SK-N-SH treated with all-trans-retinoic acid at 6 μM for 48 hours (cell line): ENCODE measurements around the gene ZNF132.

Experiments
- ATAC-seq: fragments of 200-7000 bp; cut with Tn5 transposase; 3 replicates; pipeline ENCODE4 v1.9.1; 2020; ENCODE audit warnings: mild to moderate bottlenecking, moderate library complexity
- ARNTL ChIP-seq: fragments of 450-650 bp; formaldehyde crosslinking; IDR thresholded peaks from 2 replicates; pipeline ENCODE4 v1.5.0; 2020; ENCODE audit warnings: low read depth, mild to moderate bottlenecking, moderate library complexity, borderline replicate concordance
- BACH2 ChIP-seq: fragments of 250-450 bp; sonication (Bioruptor Pico); IDR thresholded peaks from 2 replicates; pipeline ENCODE4 v1.9.0; 2021; ENCODE audit warnings: mild to moderate bottlenecking, borderline replicate concordance
- CREB5 ChIP-seq: fragments of 250-450 bp; sonication (Bioruptor Pico); IDR thresholded peaks from 2 replicates; pipeline ENCODE4 v1.5.1; 2020; ENCODE audit warnings: low read depth, mild to moderate bottlenecking, moderate library complexity
- CSDC2 ChIP-seq: fragments of 250-450 bp; sonication (Bioruptor Pico); IDR thresholded peaks from 2 replicates; pipeline ENCODE4 v1.5.0; 2020; ENCODE audit warnings: mild to moderate bottlenecking, moderate library complexity
- ESRRG ChIP-seq: fragments of 250-450 bp; sonication (Bioruptor Pico); IDR thresholded peaks from 2 replicates; pipeline ENCODE4 v1.6.1; 2021; ENCODE audit warnings: mild to moderate bottlenecking
- GLIS3 ChIP-seq: fragments of 250-450 bp; sonication (Bioruptor Pico); IDR thresholded peaks from 2 replicates; pipeline ENCODE4 v1.5.0; 2020; ENCODE audit warnings: mild to moderate bottlenecking, moderate library complexity
- ISL1 ChIP-seq: fragments of 250-450 bp; sonication (Bioruptor Pico); IDR thresholded peaks from 2 replicates; pipeline ENCODE4 v2.1.2; 2022; ENCODE audit warnings: mild to moderate bottlenecking, moderate library complexity
- OSR1 ChIP-seq: fragments of 250-450 bp; sonication (Bioruptor Pico); IDR thresholded peaks from 2 replicates; pipeline ENCODE4 v1.8.0; 2022; ENCODE audit warnings: moderate library complexity, mild to moderate bottlenecking, inconsistent platforms
- PPARA ChIP-seq: fragments of 250-450 bp; sonication (Bioruptor Pico); IDR thresholded peaks from 2 replicates; pipeline ENCODE4 v1.5.0; 2020; ENCODE audit warnings: mild to moderate bottlenecking, borderline replicate concordance
- RARB ChIP-seq: fragments of 250-450 bp; sonication (Bioruptor Pico); IDR thresholded peaks from 2 replicates; pipeline ENCODE4 v1.8.0; 2021; ENCODE audit warnings: mild to moderate bottlenecking, moderate library complexity
- SNAI2 ChIP-seq: fragments of 250-450 bp; sonication (Bioruptor Pico); IDR thresholded peaks from 2 replicates; pipeline ENCODE4 v1.5.0; 2020; ENCODE audit warnings: mild to moderate bottlenecking, moderate library complexity
- TCF4 ChIP-seq: fragments of 250-450 bp; sonication (Bioruptor Pico); IDR thresholded peaks from 2 replicates; pipeline ENCODE4 v1.8.0; 2021; ENCODE audit warnings: mild to moderate bottlenecking, moderate library complexity, borderline replicate concordance
- TOX ChIP-seq: fragments of 250-450 bp; sonication (Bioruptor Pico); IDR thresholded peaks from 2 replicates; pipeline ENCODE4 v1.8.0; 2021; ENCODE audit warnings: mild to moderate bottlenecking, moderate library complexity, borderline replicate concordance
- ZC3H10 ChIP-seq: fragments of 250-450 bp; sonication (Bioruptor Pico); IDR thresholded peaks from 2 replicates; pipeline ENCODE4 v1.5.1; 2021; ENCODE audit warnings: mild to moderate bottlenecking, moderate library complexity
- ZFP3 ChIP-seq: fragments of 250-450 bp; sonication (Bioruptor Pico); IDR thresholded peaks from 2 replicates; pipeline ENCODE4 v1.5.0; 2020; ENCODE audit warnings: mild to moderate bottlenecking, moderate library complexity
- ZFP30 ChIP-seq: fragments of 450-650 bp; formaldehyde crosslinking; IDR thresholded peaks from 2 replicates; pipeline ENCODE4 v1.5.0; 2022; ENCODE audit warnings: mild to moderate bottlenecking, moderate library complexity
- ZNF565 ChIP-seq: fragments of 450-650 bp; formaldehyde crosslinking; conservative IDR thresholded peaks from 2 replicates; pipeline ENCODE4 v1.5.0; 2020; ENCODE audit warnings: low read depth, mild to moderate bottlenecking, moderate library complexity
- ZNF8 ChIP-seq: fragments of 450-650 bp; formaldehyde crosslinking; IDR thresholded peaks from 2 replicates; pipeline ENCODE4 v1.5.0; 2020; ENCODE audit warnings: mild to moderate bottlenecking, moderate library complexity
- TF ChIP-seq, protein P1 (sequence below): fragments of 250-450 bp; sonication (Bioruptor Pico); IDR thresholded peaks from 2 replicates; pipeline ENCODE4 v1.8.0; 2021; ENCODE audit warnings: low read depth, mild to moderate bottlenecking, moderate library complexity, borderline replicate concordance
- TF ChIP-seq, protein P2 (sequence below): fragments of 250-450 bp; sonication (Bioruptor Pico); IDR thresholded peaks from 2 replicates; pipeline ENCODE4 v1.8.0; 2020; ENCODE audit warnings: mild to moderate bottlenecking, moderate library complexity, borderline replicate concordance
- TF ChIP-seq, protein P3 (sequence below): fragments of 250-450 bp; sonication (Bioruptor Pico); IDR thresholded peaks from 2 replicates; pipeline ENCODE4 v1.5.0; 2020; ENCODE audit warnings: mild to moderate bottlenecking, moderate library complexity

The ZNF132 gene

GRCh38 chr19:58469241-58470013 lies 29.5 kb upstream of the ZNF132 start:
- no peak for TF ChIP-seq CREB5 (CRISPR knock-in tag)
- no peak for TF ChIP-seq ZNF565 (CRISPR knock-in tag)
- TF ChIP-seq ZFP3 (CRISPR knock-in tag): no peak
- no peak for TF ChIP-seq ZNF8
- no peak for TF ChIP-seq ESRRG (CRISPR knock-in tag)
- no peak for ATAC-seq

- ATAC-seq: no peak
- TF ChIP-seq GLIS3 (CRISPR knock-in tag) (no peak), SNAI2 (CRISPR knock-in tag) (no peak), TCF4 (CRISPR knock-in tag) (no peak), ARNTL (CRISPR knock-in tag) (no peak)
Measured at GRCh38 chr19:58468216-58468839, 28.4 kb upstream of the ZNF132 start.

DNA sequence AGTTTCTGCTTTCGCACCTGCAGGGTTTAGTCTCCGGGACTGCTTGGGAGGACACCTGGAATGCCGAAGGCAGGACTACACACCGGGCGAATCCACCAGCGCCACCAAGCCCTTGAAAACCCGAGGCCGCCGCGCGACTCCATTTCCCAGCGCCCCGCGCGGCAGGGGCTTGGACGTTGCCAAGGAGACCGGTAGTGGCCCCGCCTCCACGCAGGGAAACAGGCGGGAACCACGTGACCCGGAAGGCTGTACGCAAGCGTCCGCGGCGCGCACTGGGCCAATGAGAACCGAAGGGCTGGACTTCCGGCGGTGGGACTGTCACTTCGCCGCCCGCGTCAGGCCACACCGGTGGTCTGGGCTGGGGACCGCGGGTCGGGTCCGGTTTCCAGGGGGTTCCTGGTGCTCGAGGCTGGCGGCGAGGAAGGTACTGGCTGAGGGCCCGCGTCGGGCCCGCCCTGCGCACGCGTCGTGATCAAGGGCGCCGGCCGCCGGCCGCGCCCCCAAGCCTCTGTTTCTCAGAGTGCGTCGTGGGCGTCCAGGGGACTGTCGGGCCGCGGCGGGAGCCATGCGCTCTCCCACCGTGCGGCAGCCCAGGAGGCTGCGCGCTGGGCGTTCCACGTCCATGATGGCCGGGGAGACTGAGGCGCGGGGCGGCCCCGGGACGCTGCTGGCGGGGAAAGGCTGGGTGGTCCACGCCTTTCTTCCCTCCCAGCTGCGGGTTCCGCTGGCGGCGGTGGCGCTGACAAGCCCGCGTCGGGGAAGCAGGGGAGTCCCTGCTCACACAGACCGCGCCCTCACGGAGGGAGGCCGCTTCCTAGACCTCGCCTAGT lies 27.0 kb upstream of the ZNF132 start, which contains the start of gene ZNF324:
ZNF324 (plus strand) TSS at position 321 of the 830 bp plus-strand sequence. CDS start 2,106 bp downstream, outside the sequence.
- TF ChIP-seq, protein P1, sequence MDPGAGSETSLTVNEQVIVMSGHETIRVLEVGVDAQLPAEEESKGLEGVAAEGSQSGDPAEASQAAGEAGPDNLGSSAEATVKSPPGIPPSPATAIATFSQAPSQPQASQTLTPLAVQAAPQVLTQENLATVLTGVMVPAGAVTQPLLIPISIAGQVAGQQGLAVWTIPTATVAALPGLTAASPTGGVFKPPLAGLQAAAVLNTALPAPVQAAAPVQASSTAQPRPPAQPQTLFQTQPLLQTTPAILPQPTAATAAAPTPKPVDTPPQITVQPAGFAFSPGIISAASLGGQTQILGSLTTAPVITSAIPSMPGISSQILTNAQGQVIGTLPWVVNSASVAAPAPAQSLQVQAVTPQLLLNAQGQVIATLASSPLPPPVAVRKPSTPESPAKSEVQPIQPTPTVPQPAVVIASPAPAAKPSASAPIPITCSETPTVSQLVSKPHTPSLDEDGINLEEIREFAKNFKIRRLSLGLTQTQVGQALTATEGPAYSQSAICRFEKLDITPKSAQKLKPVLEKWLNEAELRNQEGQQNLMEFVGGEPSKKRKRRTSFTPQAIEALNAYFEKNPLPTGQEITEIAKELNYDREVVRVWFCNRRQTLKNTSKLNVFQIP: no peak
- no peak for TF ChIP-seq CREB5 (CRISPR knock-in tag)
- TF ChIP-seq, protein P2, sequence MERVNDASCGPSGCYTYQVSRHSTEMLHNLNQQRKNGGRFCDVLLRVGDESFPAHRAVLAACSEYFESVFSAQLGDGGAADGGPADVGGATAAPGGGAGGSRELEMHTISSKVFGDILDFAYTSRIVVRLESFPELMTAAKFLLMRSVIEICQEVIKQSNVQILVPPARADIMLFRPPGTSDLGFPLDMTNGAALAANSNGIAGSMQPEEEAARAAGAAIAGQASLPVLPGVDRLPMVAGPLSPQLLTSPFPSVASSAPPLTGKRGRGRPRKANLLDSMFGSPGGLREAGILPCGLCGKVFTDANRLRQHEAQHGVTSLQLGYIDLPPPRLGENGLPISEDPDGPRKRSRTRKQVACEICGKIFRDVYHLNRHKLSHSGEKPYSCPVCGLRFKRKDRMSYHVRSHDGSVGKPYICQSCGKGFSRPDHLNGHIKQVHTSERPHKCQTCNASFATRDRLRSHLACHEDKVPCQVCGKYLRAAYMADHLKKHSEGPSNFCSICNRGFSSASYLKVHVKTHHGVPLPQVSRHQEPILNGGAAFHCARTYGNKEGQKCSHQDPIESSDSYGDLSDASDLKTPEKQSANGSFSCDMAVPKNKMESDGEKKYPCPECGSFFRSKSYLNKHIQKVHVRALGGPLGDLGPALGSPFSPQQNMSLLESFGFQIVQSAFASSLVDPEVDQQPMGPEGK (CRISPR knock-in tag): no peak
- no peak for TF ChIP-seq ISL1 (CRISPR knock-in tag)
- TF ChIP-seq SNAI2 (CRISPR knock-in tag): no peak
- TF ChIP-seq ZFP3 (CRISPR knock-in tag): no peak
- no peak for TF ChIP-seq GLIS3 (CRISPR knock-in tag)
- no peak for TF ChIP-seq PPARA (CRISPR knock-in tag)
- TF ChIP-seq OSR1 (CRISPR knock-in tag): no peak
- TF ChIP-seq ZFP30 (CRISPR knock-in tag): no peak
- TF ChIP-seq ARNTL (CRISPR knock-in tag): no peak
- TF ChIP-seq BACH2: no peak
- no peak for TF ChIP-seq RARB (CRISPR knock-in tag)
- TF ChIP-seq, protein P3, sequence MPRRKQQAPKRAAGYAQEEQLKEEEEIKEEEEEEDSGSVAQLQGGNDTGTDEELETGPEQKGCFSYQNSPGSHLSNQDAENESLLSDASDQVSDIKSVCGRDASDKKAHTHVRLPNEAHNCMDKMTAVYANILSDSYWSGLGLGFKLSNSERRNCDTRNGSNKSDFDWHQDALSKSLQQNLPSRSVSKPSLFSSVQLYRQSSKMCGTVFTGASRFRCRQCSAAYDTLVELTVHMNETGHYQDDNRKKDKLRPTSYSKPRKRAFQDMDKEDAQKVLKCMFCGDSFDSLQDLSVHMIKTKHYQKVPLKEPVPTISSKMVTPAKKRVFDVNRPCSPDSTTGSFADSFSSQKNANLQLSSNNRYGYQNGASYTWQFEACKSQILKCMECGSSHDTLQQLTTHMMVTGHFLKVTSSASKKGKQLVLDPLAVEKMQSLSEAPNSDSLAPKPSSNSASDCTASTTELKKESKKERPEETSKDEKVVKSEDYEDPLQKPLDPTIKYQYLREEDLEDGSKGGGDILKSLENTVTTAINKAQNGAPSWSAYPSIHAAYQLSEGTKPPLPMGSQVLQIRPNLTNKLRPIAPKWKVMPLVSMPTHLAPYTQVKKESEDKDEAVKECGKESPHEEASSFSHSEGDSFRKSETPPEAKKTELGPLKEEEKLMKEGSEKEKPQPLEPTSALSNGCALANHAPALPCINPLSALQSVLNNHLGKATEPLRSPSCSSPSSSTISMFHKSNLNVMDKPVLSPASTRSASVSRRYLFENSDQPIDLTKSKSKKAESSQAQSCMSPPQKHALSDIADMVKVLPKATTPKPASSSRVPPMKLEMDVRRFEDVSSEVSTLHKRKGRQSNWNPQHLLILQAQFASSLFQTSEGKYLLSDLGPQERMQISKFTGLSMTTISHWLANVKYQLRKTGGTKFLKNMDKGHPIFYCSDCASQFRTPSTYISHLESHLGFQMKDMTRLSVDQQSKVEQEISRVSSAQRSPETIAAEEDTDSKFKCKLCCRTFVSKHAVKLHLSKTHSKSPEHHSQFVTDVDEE: no peak
- no peak for TF ChIP-seq TCF4 (CRISPR knock-in tag)
- no peak for TF ChIP-seq CSDC2
- TF ChIP-seq ZNF8: no peak
- no peak for TF ChIP-seq TOX (CRISPR knock-in tag)
- TF ChIP-seq ZC3H10: no peak
- TF ChIP-seq ZNF565 (CRISPR knock-in tag): no peak
- peak; percentile 94 for ATAC-seq
